Loucy (cell line): ENCODE results near the gene ATE1.

ENCODE experiments used
- CTCF ChIP-seq: fragments of 200-600 bp; sonication (generic); conservative IDR thresholded peaks from 2 replicates; pipeline ENCODE4 v1.5.1; 2014; ENCODE audit warnings: mild to moderate bottlenecking, antibody characterized with exemption, low read length
- EZH2phosphoT487 ChIP-seq: fragments of 200-600 bp; IDR thresholded peaks from 2 replicates; pipeline ENCODE4 v1.6.1; 2018; ENCODE audit warnings: antibody characterized with exemption, mild to moderate bottlenecking, moderate library complexity, borderline replicate concordance

- TF ChIP-seq CTCF (peak; percentile 69), EZH2phosphoT487 (no peak)
Measured at GRCh38 chr10:121975295-121976086, 47.7 kb upstream of the ATE1 start.
